Endothelial cell of umbilical vein (primary cell): Measurements from ENCODE around the gene TMIGD2. TPM values are rescaled to one million over a fixed set of nuclear protein-coding genes. Genes with fewer than 3 reads are reported as not detected.

ENCODE experiments used
- BruUV-seq: library from RNA; stranded (reverse); fragments of 400-500 nt; replicated peaks from 2 replicates; lab custom pipeline; 2021; lab: Mats Ljungman, UMichigan
- CTCF ChIA-PET: fragments of 300-600, 350-600 bp; sonication (Branson Sonifier 250); formaldehyde crosslinking; loops from one replicate; lab custom pipeline; 2021; ENCODE audit warnings: antibody characterized with exemption, inconsistent platforms; lab: Charles Lee
- POLR2A ChIA-PET: fragments of 300-600, 350-600 bp; sonication (Branson Sonifier 250); formaldehyde crosslinking; loops from one replicate; lab custom pipeline; 2021; ENCODE audit warnings: antibody characterized with exemption, inconsistent platforms; lab: Charles Lee
- DNase-seq: peaks from one replicate; pipeline ENCODE4 v3.0.0-alpha.2; 2011; ENCODE audit warnings: low read depth, low spot score
- FAIRE-seq: peaks from 2 replicates; lab custom pipeline; 2011; peaks lifted over from hg19 to GRCh38; lab: Jason Lieb, UNC
- H2AFZ ChIP-seq: 2 replicates; pipeline ENCODE4 v1.6.0; 2012; ENCODE audit warnings: low read depth, low read length, control low read depth, inconsistent platforms
- H3K27ac ChIP-seq: 2 replicates; pipeline ENCODE4 v1.5.1; 2011; ENCODE audit warnings: low read depth, mild to moderate bottlenecking, control low read depth, low read length, moderate library complexity; ENCODE audit not compliant: insufficient read depth
- H3K27me3 ChIP-seq, 2 experiments: 2 replicates each; pipeline versions ENCODE4 v1.6.0 to v1.6.1; 2011; ENCODE audit warnings: low read length in 2 of 2, mixed read lengths in 1 of 2; ENCODE audit not compliant: control insufficient read depth in 2 of 2, insufficient read depth in 2 of 2
- H3K36me3 ChIP-seq, 2 experiments: 2 replicates in 1 of 2; 3 replicates in 1 of 2; pipeline ENCODE4 v1.5.1; 2011; ENCODE audit warnings: low read length in 2 of 2, mild to moderate bottlenecking in 1 of 2, moderate library complexity in 1 of 2; ENCODE audit not compliant: control insufficient read depth in 2 of 2, insufficient read depth in 2 of 2; ENCODE audit errors: extremely low read depth in 1 of 2
- H3K4me1 ChIP-seq: 3 replicates; pipeline ENCODE4 v1.5.1; 2011; ENCODE audit warnings: mild to moderate bottlenecking, low read length; ENCODE audit not compliant: control insufficient read depth, insufficient read depth; ENCODE audit errors: extremely low read depth
- H3K4me2 ChIP-seq: 2 replicates; pipeline ENCODE4 v1.6.1; 2011; ENCODE audit warnings: low read length, control low read depth, mixed read lengths; ENCODE audit not compliant: insufficient read depth
- H3K4me3 ChIP-seq, 3 experiments: fragments of 200-600 bp in 1 of 3; sonication (generic), shearing (Covaris generic) in 1 of 3; replicated peaks in 1 of 3; 2 replicates each; pipeline ENCODE4 v1.5.1; 2011 to 2016; ENCODE audit warnings: control low read depth in 3 of 3, low read length in 3 of 3, mild to moderate bottlenecking in 2 of 3, inconsistent platforms in 1 of 3, low read depth in 1 of 3, moderate library complexity in 1 of 3; ENCODE audit not compliant: insufficient read depth in 1 of 3
- H3K79me2 ChIP-seq: 2 replicates; pipeline ENCODE4 v1.6.0; 2012; ENCODE audit warnings: low read length, inconsistent platforms; ENCODE audit not compliant: control insufficient read depth, insufficient read depth
- H3K9ac ChIP-seq: replicated peaks from 2 replicates; pipeline ENCODE3; 2011; ENCODE audit warnings: low read length, control low read depth; ENCODE audit not compliant: insufficient read depth; ENCODE audit errors: extremely low read depth
- H3K9me1 ChIP-seq: replicated peaks from 3 replicates; pipeline ENCODE4 v1.6.0; 2011; ENCODE audit warnings: mild to moderate bottlenecking, low read length; ENCODE audit not compliant: control insufficient read depth, insufficient read depth; ENCODE audit errors: extremely low read depth
- H3K9me3 ChIP-seq: replicated peaks from 2 replicates; pipeline ENCODE4 v1.5.1; 2012; ENCODE audit warnings: low read length, inconsistent platforms; ENCODE audit not compliant: control insufficient read depth, insufficient read depth
- H4K20me1 ChIP-seq: replicated peaks from 2 replicates; pipeline ENCODE3; 2011; ENCODE audit warnings: mild to moderate bottlenecking, low read length; ENCODE audit not compliant: control insufficient read depth, insufficient read depth; ENCODE audit errors: extremely low read depth
- EZH2 ChIP-seq: IDR thresholded peaks from 2 replicates; pipeline ENCODE4 v1.6.1; 2012; ENCODE audit warnings: borderline replicate concordance, low read depth, mild to moderate bottlenecking, moderate library complexity, low read length, inconsistent platforms; ENCODE audit not compliant: severe bottlenecking
- FOS ChIP-seq: IDR thresholded peaks from 2 replicates; pipeline ENCODE4 v1.6.1; 2011; ENCODE audit warnings: mild to moderate bottlenecking, low read length, moderate library complexity, borderline replicate concordance; ENCODE audit not compliant: insufficient read depth
- GATA2 ChIP-seq: IDR thresholded peaks from 2 replicates; pipeline ENCODE4 v1.7.0; 2011; ENCODE audit warnings: low read depth, mild to moderate bottlenecking, moderate library complexity, mixed read lengths, low read length; ENCODE audit not compliant: insufficient read length, insufficient read depth
- JUN ChIP-seq: IDR thresholded peaks from 2 replicates; pipeline ENCODE4 v1.6.1; 2011; ENCODE audit warnings: borderline replicate concordance, low read depth; ENCODE audit not compliant: insufficient read length, insufficient read depth
- MYC ChIP-seq: IDR thresholded peaks from one replicate; pipeline ENCODE4 v1.6.1; 2011; ENCODE audit warnings: mild to moderate bottlenecking, low read depth, low read length
- POLR2A ChIP-seq: IDR thresholded peaks from 2 replicates; pipeline ENCODE4 v1.6.1; 2012; ENCODE audit warnings: low read depth, mild to moderate bottlenecking, control low read depth, low read length
- POLR2AphosphoS5 ChIP-seq: IDR thresholded peaks from 2 replicates; pipeline ENCODE4 v1.6.1; 2012; ENCODE audit warnings: low read depth, mild to moderate bottlenecking, control low read depth, low read length, moderate library complexity; ENCODE audit not compliant: insufficient read depth
- dilution Hi-C: fragments of 300-500 bp; cut with MboI; formaldehyde crosslinking; loops from one replicate; pipeline ENCODE4 v1.15.0; 2019; ENCODE audit warnings: low sequenced_read_pairs; ENCODE audit not compliant: extremely low pct_ligation_motif_present
- intact Hi-C: fragments of 100-400 bp; cut with micrococcal nuclease; formaldehyde crosslinking; loops from one replicate; pipeline ENCODE4 v1.10.0; 2022
- polyA plus RNA-seq, 4 experiments: library from polyadenylated mRNA; depleted of rRNA in 3 of 4; stranded (reverse) in 3 of 4; unstranded in 1 of 4; fragments of >200 nt; gene quantifications; 2 replicates each; pipeline versions ENCODE4 v1.2.1 to v1.2.3, GENCODE V29; 2011 to 2012; ENCODE audit warnings: missing spikeins in 1 of 4
- total RNA-seq: library from RNA; stranded (reverse); gene quantifications from 2 replicates; pipeline ENCODE4 v1.2.3, GENCODE V29; 2021
- TF ChIP-seq, protein P1 (sequence below): IDR thresholded peaks from 2 replicates; pipeline ENCODE4 v1.6.1; 2011; ENCODE audit not compliant: insufficient read depth, insufficient read length
- TF ChIP-seq, protein P2 (sequence below), 2 donors: IDR thresholded peaks; 1 replicate in 1 of 2; 2 replicates in 1 of 2; pipeline ENCODE4 v1.5.1; 2011; ENCODE audit warnings: low read length in 2 of 2, mild to moderate bottlenecking in 2 of 2, moderate library complexity in 2 of 2, control low read depth in 1 of 2, inconsistent platforms in 1 of 2, low read depth in 1 of 2; ENCODE audit not compliant: insufficient read depth in 1 of 2; ENCODE audit errors: extremely low read depth in 1 of 2

The TMIGD2 gene
- total and polyA plus RNA-seq, 2 donors (not counting 3 experiments of a cell fraction or from before 2014, with no cell fraction given): not detected

- no peak overlapping the region for H3K9ac ChIP-seq
- no TSS peak for BruUV-seq
- no peaks in the 10 kb centered on the region for H3K4me1 ChIP-seq
- no peak overlapping the region for H3K27ac ChIP-seq
- DNase-seq: no peak
- H3K9me1 ChIP-seq: no peaks in the 10 kb centered on the region
- TF ChIP-seq POLR2AphosphoS5: no peak
- TF ChIP-seq, protein P1, sequence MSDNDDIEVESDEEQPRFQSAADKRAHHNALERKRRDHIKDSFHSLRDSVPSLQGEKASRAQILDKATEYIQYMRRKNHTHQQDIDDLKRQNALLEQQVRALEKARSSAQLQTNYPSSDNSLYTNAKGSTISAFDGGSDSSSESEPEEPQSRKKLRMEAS: no peak
- no peak for TF ChIP-seq POLR2A
- TF ChIP-seq MYC: no peak
- no peak for TF ChIP-seq GATA2
- TF ChIP-seq, protein P2, sequence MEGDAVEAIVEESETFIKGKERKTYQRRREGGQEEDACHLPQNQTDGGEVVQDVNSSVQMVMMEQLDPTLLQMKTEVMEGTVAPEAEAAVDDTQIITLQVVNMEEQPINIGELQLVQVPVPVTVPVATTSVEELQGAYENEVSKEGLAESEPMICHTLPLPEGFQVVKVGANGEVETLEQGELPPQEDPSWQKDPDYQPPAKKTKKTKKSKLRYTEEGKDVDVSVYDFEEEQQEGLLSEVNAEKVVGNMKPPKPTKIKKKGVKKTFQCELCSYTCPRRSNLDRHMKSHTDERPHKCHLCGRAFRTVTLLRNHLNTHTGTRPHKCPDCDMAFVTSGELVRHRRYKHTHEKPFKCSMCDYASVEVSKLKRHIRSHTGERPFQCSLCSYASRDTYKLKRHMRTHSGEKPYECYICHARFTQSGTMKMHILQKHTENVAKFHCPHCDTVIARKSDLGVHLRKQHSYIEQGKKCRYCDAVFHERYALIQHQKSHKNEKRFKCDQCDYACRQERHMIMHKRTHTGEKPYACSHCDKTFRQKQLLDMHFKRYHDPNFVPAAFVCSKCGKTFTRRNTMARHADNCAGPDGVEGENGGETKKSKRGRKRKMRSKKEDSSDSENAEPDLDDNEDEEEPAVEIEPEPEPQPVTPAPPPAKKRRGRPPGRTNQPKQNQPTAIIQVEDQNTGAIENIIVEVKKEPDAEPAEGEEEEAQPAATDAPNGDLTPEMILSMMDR (IDR thresholded peaks at IDR 0.05; ENCODE audit: extremely low read depth in 1 of 2, insufficient read depth in 1 of 2, low read depth in 1 of 2, low read length in 2 of 2): no peak
- TF ChIP-seq EZH2: no peak
- TF ChIP-seq FOS: no peak
- TF ChIP-seq JUN: no peak
- H3K4me3 ChIP-seq: no peak overlapping the region
- H2AFZ ChIP-seq: no peak overlapping the region
- peaks cover 0 to 4% of the 10 kb centered on the region in 2 experiments for H3K36me3 ChIP-seq
- no peak overlapping the region for H3K4me2 ChIP-seq
- dilution Hi-C loops (no loop called here), intact Hi-C loops (loop anchor here (10.0 kb wide), 1 partner anchor 858 kb away; no protein-coding TSS in a partner anchor)
- ChIA-PET POLR2A (no interaction called here), CTCF (no interaction called here)
- no peaks in the 10 kb centered on the region for H3K79me2 ChIP-seq
- no peaks in the 10 kb centered on the region for H3K9me3 ChIP-seq
- FAIRE-seq: no peak
- no peaks in the 10 kb centered on the region for H3K27me3 ChIP-seq
- no peaks in the 10 kb centered on the region for H4K20me1 ChIP-seq
Measured at GRCh38 chr19:4316956-4317355, 14.8 kb upstream of the TMIGD2 start.
